Uterus (tissue), 4 donors: ENCODE measurements around the gene MILR1. TPM values are rescaled to one million over a fixed set of nuclear protein-coding genes. Genes with fewer than 3 reads are reported as not detected.

Experiments
- DNase-seq, 2 donors: peaks; one replicate each; pipeline ENCODE4 v3.0.0-alpha.2; 2019 to 2020
- H3K27ac ChIP-seq, 2 donors: fragments of 200-600 bp; sonication (generic); 1 replicate in 1 of 2; 2 replicates in 1 of 2; pipeline ENCODE4 v1.5.1; 2016 to 2018
- H3K27me3 ChIP-seq, 2 donors: fragments of 200-600 bp; sonication (generic); one replicate each; pipeline ENCODE4 v1.5.1; 2018 to 2019; ENCODE audit warnings: control low read depth in 1 of 2
- H3K36me3 ChIP-seq, 2 donors: fragments of 200-600 bp; sonication (generic); one replicate each; pipeline ENCODE4 v1.5.1; 2019; ENCODE audit warnings: control low read depth in 1 of 2
- H3K4me1 ChIP-seq, 2 donors: fragments of 200-600 bp; sonication (generic); one replicate each; pipeline ENCODE4 v1.5.1; 2018 to 2019; ENCODE audit warnings: control low read depth in 1 of 2
- H3K4me3 ChIP-seq, 2 donors: fragments of 200-600 bp; sonication (generic); 1 replicate in 1 of 2; 2 replicates in 1 of 2; pipeline ENCODE4 v1.5.1; 2018 to 2019; ENCODE audit warnings: mild to moderate bottlenecking in 1 of 2
- H3K9me3 ChIP-seq, 2 donors: fragments of 200-600 bp; sonication (generic); one replicate each; pipeline ENCODE4 v1.5.1; 2019; ENCODE audit warnings: control low read depth in 1 of 2
- CTCF ChIP-seq, 4 experiments: fragments of 200-600 bp in 2 of 4; fragments of 450-650 bp in 2 of 4; sonication (generic) in 2 of 4; IDR thresholded peaks; one replicate each; pipeline ENCODE4 v1.5.1; 2016 to 2019; ENCODE audit warnings: antibody characterized with exemption in 4 of 4, mild to moderate bottlenecking in 2 of 4, moderate library complexity in 1 of 4
- POLR2A ChIP-seq, 2 donors: fragments of 450-650 bp; IDR thresholded peaks; one replicate each; pipeline ENCODE4 v1.6.1; 2016; ENCODE audit warnings: antibody characterized with exemption in 2 of 2, mild to moderate bottlenecking in 1 of 2, moderate library complexity in 1 of 2
- intact Hi-C: fragments of 100-400 bp; cut with DNase I; formaldehyde crosslinking; loops from one replicate; pipeline ENCODE4 v1.15.1; 2023; ENCODE audit warnings: low total_unique reads
- microRNA counts, 2 donors: library from miRNA; unstranded; fragments of <30 nt; microRNA quantifications; one replicate each; lab custom pipeline; 2016 to 2017
- microRNA-seq: library from miRNA; unstranded; fragments of <30 nt; microRNA quantifications from one replicate; pipeline ENCODE4, GENCODE V29; 2016; ENCODE audit warnings: borderline microRNAs expressed, borderline replicate concordance
- small RNA-seq: library from RNA; depleted of rRNA; stranded (forward); fragments of <200 nt; gene quantifications from one replicate; pipeline ENCODE3, GENCODE V24; 2016
- total RNA-seq, 4 donors: library from RNA; depleted of rRNA in 3 of 4; stranded (reverse); fragments of >200 nt in 3 of 4; gene quantifications; one replicate each; pipeline versions ENCODE4 v1.1.0 to v1.2.4, GENCODE V29; 2014 to 2023
- donor health status: DM: yes; HTN: yes; CAD: no.

Gene MILR1
- total RNA-seq, 4 donors from 2014 or later = 0.59 to 9.5 (median 3.8) TPM

- no peak for DNase-seq
- no peaks in the 10 kb centered on the region for H3K9me3 ChIP-seq
- H3K27me3 ChIP-seq = no peaks in the 10 kb centered on the region
- no peak for TF ChIP-seq POLR2A (IDR thresholded peaks at IDR 0.05)
- no peak for TF ChIP-seq CTCF (IDR thresholded peaks at IDR 0.05)
- H3K4me3 ChIP-seq = peak overlapping the region in 1 of 2 donors; percentile 96
- intact Hi-C loops = no loop called here
- no peak overlapping the region for H3K27ac ChIP-seq
- H3K4me1 ChIP-seq = peaks cover 0 to 11% of the 10 kb centered on the region in 2 donors
- no peaks in the 10 kb centered on the region for H3K36me3 ChIP-seq
Observed at GRCh38 chr17:64508683-64509082, 59.8 kb downstream of the MILR1 start.

- no peaks in the 10 kb centered on the region for H3K27me3 ChIP-seq
- H3K4me1 ChIP-seq = peaks cover 0 to 6% of the 10 kb centered on the region in 2 donors
- TF ChIP-seq CTCF (IDR thresholded peaks at IDR 0.05) = no peak
- TF ChIP-seq POLR2A (IDR thresholded peaks at IDR 0.05) = no peak
- H3K36me3 ChIP-seq = no peaks in the 10 kb centered on the region
- no peak overlapping the region for H3K27ac ChIP-seq
- H3K9me3 ChIP-seq = no peaks in the 10 kb centered on the region
- no peak for DNase-seq
- intact Hi-C loops = no loop called here
- no peak overlapping the region for H3K4me3 ChIP-seq
Observed at GRCh38 chr17:64509179-64509578, 60.3 kb downstream of the MILR1 start.

- Histone ChIP-seq H3K9me3 (no peaks in the 10 kb centered on the region), H3K36me3 (no peaks in the 10 kb centered on the region), H3K27ac (no peak overlapping the region), H3K27me3 (no peaks in the 10 kb centered on the region), H3K4me3 (no peak overlapping the region), H3K4me1 (no peaks in the 10 kb centered on the region)
- intact Hi-C loops = no loop called here
- TF ChIP-seq CTCF (IDR thresholded peaks at IDR 0.05) (no peak), POLR2A (IDR thresholded peaks at IDR 0.05) (no peak)
- no peak for DNase-seq
Observed at GRCh38 chr17:64515419-64515818, 66.5 kb downstream of the MILR1 start.

GRCh38 chr17:64515829-64516228, 66.9 kb downstream of the MILR1 start:
- Histone ChIP-seq H3K27me3 (no peaks in the 10 kb centered on the region), H3K4me3 (no peak overlapping the region), H3K36me3 (no peaks in the 10 kb centered on the region), H3K27ac (no peak overlapping the region), H3K9me3 (no peaks in the 10 kb centered on the region), H3K4me1 (no peaks in the 10 kb centered on the region)
- intact Hi-C loops = no loop called here
- TF ChIP-seq CTCF (IDR thresholded peaks at IDR 0.05) = no peak
- TF ChIP-seq POLR2A (IDR thresholded peaks at IDR 0.05) = no peak
- no peak for DNase-seq

MicroRNA genes within 50 kb of the gene (microRNA counts, 767-probe panel; counts per million panel counts)
- 0 counts per million in 2 donors for microRNA hsa-miR-1273e (lab: Ali Mortazavi, UCI)

Small RNAs within 50 kb of the gene (microRNA-seq; reads per million reads assigned to microRNA genes)
- gene MIR1273E (not detected), gene MIR3064 (5.4 reads per million, percentile 5 among the genes with 10 or more reads in this experiment), gene MIR5047 (not detected)

Small RNAs within 50 kb of the gene (small RNA-seq; reads per million reads assigned to genes)
- not detected for gene ATP5MFP4
- not detected for gene MIR1273E

Other genes starting within 250 kb of the MILR1 start
- gene TEX2, start 185.9 kb upstream of the MILR1 start, total RNA-seq = 10 to 100 TPM; 23.8 to 43.4 (median 35.6) TPM
- 100 to 1,000 TPM in 3 of 4 donors, 10 to 100 TPM in 1; 77.6 to 551 (median 190) TPM for gene PECAM1, start 58.3 kb upstream of the MILR1 start, total RNA-seq
- 10 to 100 TPM in 3 of 4 donors, 1 to 10 TPM in 1; 2.4 to 41.8 (median 17.8) TPM for gene POLG2, start 47.9 kb downstream of the MILR1 start, total RNA-seq
- 100 to 1,000 TPM; 576 to 943 (median 602) TPM for gene DDX5, start 57.2 kb downstream of the MILR1 start, total RNA-seq
- gene CEP95, start 57.9 kb downstream of the MILR1 start, total RNA-seq = 10 to 100 TPM; 34.8 to 100.0 (median 69.8) TPM
- 10 to 100 TPM; 18.4 to 92.0 (median 37.3) TPM for gene SMURF2, start 213.2 kb downstream of the MILR1 start, total RNA-seq